Hepatocyte (in vitro differentiated cells): ENCODE data around the gene SGCA. TPM values are rescaled to one million over a fixed set of nuclear protein-coding genes. Genes with fewer than 3 reads are reported as not detected.

ENCODE experiments used
- DNase-seq: peaks from one replicate; pipeline ENCODE4 v3.0.0-alpha.2; 2016; ENCODE audit warnings: low spot score
- H2AFZ ChIP-seq: fragments of 200-600 bp; sonication (generic); 2 replicates; pipeline ENCODE4 v1.6.0; 2016; ENCODE audit warnings: antibody characterized with exemption, mild to moderate bottlenecking
- H3K27ac ChIP-seq: fragments of 200-600 bp; sonication (generic); 2 replicates; pipeline ENCODE4 v1.5.1; 2016; ENCODE audit warnings: mild to moderate bottlenecking
- H3K27me3 ChIP-seq: fragments of 200-600 bp; sonication (generic); 2 replicates; pipeline ENCODE4 v1.6.1; 2016
- H3K36me3 ChIP-seq: fragments of 200-600 bp; sonication (generic); replicated peaks from 2 replicates; pipeline ENCODE4 v1.5.1; 2016; ENCODE audit warnings: low read depth; ENCODE audit not compliant: insufficient read depth
- H3K4me1 ChIP-seq: fragments of 200-600 bp; sonication (generic); 2 replicates; pipeline ENCODE4 v1.5.1; 2016; ENCODE audit warnings: mild to moderate bottlenecking, moderate library complexity; ENCODE audit not compliant: insufficient read depth
- H3K4me2 ChIP-seq: fragments of 200-600 bp; sonication (generic); 2 replicates; pipeline ENCODE4 v1.6.0; 2016
- H3K4me3 ChIP-seq: fragments of 200-600 bp; sonication (generic); 2 replicates; pipeline ENCODE4 v1.5.1; 2016; ENCODE audit warnings: mild to moderate bottlenecking
- H3K79me2 ChIP-seq: fragments of 200-600 bp; sonication (generic); 2 replicates; pipeline ENCODE4 v1.6.0; 2017; ENCODE audit warnings: mild to moderate bottlenecking
- H3K9me2 ChIP-seq: fragments of 200-600 bp; sonication (generic); replicated peaks from 2 replicates; pipeline ENCODE4 v1.6.0; 2017; ENCODE audit warnings: mild to moderate bottlenecking; ENCODE audit not compliant: insufficient read depth
- H3K9me3 ChIP-seq: fragments of 200-600 bp; sonication (generic); 2 replicates; pipeline ENCODE4 v1.5.1; 2016; ENCODE audit warnings: low read depth, mild to moderate bottlenecking
- H4K20me1 ChIP-seq: fragments of 200-600 bp; sonication (generic); 2 replicates; pipeline ENCODE4 v1.6.0; 2016; ENCODE audit warnings: mild to moderate bottlenecking; ENCODE audit not compliant: insufficient read depth, poor library complexity, severe bottlenecking
- CTCF ChIP-seq: fragments of 200-600 bp; sonication (generic); IDR thresholded peaks from 2 replicates; pipeline ENCODE4 v1.5.1; 2016; ENCODE audit warnings: antibody characterized with exemption, mild to moderate bottlenecking; ENCODE audit not compliant: poor library complexity
- EZH2 ChIP-seq: fragments of 200-600 bp; sonication (generic); IDR thresholded peaks from 2 replicates; pipeline ENCODE4 v1.6.1; 2016; ENCODE audit warnings: antibody characterized with exemption, mild to moderate bottlenecking, borderline replicate concordance
- EZH2phosphoT487 ChIP-seq: fragments of 200-600 bp; sonication (generic); IDR thresholded peaks from one replicate; pipeline ENCODE4 v1.6.1; 2018; ENCODE audit warnings: antibody characterized with exemption, mild to moderate bottlenecking, low read depth, moderate library complexity; ENCODE audit not compliant: unreplicated experiment, severe bottlenecking
- WGBS: methylation state at CpG from one replicate; pipeline ENCODE4 v1.1.6; 2016; ENCODE audit warnings: low lambda C conversion rate; ENCODE audit errors: missing lambda C conversion rate; 5-methylcytosine and 5-hydroxymethylcytosine counted together
- polyA plus RNA-seq: library from polyadenylated mRNA; unstranded; fragments of >200 nt; fragmentation: Nextera tagmentation; extraction: Ambion mirVana; gene quantifications from 2 replicates; pipeline ENCODE4 v1.2.1, GENCODE V29; 2016
- total RNA-seq: library from RNA; depleted of rRNA; stranded (reverse); fragments of >200 nt; gene quantifications from 2 replicates; pipeline ENCODE4 v1.2.3, GENCODE V29; 2014

The SGCA gene
- total and polyA plus RNA-seq, 2 experiments from 2014 or later: 0.37 to 2.2 TPM

- no peak for DNase-seq
- Histone ChIP-seq H3K4me1 (peaks cover 6% of the 10 kb centered on the region), H3K9me3 (no peaks in the 10 kb centered on the region), H2AFZ (no peak overlapping the region), H3K27ac (no peak overlapping the region), H3K27me3 (no peaks in the 10 kb centered on the region), H3K9me2 (no peaks in the 10 kb centered on the region), H4K20me1 (peaks cover 4% of the 10 kb centered on the region), H3K4me3 (no peak overlapping the region), H3K4me2 (no peak overlapping the region), H3K36me3 (no peaks in the 10 kb centered on the region), H3K79me2 (no peaks in the 10 kb centered on the region)
- no peak for TF ChIP-seq EZH2
- TF ChIP-seq EZH2phosphoT487: no peak
- no peak for TF ChIP-seq CTCF
- 97% methylated on average over 11 of the region's 11 CpGs for WGBS
Measured at GRCh38 chr17:50136096-50136687, 29.6 kb upstream of the SGCA start.

- no peak overlapping the region for H3K4me2 ChIP-seq
- peaks cover 6% of the 10 kb centered on the region for H3K4me1 ChIP-seq
- H3K79me2 ChIP-seq: no peaks in the 10 kb centered on the region
- 98% methylated on average over 4 of the region's 4 CpGs for WGBS
- no peak for TF ChIP-seq EZH2phosphoT487
- no peak for TF ChIP-seq CTCF
- TF ChIP-seq EZH2: no peak
- no peak for DNase-seq
- H3K27ac ChIP-seq: no peak overlapping the region
- no peaks in the 10 kb centered on the region for H3K9me3 ChIP-seq
- no peaks in the 10 kb centered on the region for H3K27me3 ChIP-seq
- H3K9me2 ChIP-seq: no peaks in the 10 kb centered on the region
- H2AFZ ChIP-seq: no peak overlapping the region
- H3K36me3 ChIP-seq: no peaks in the 10 kb centered on the region
- H4K20me1 ChIP-seq: peaks cover 4% of the 10 kb centered on the region
- no peak overlapping the region for H3K4me3 ChIP-seq
Measured at GRCh38 chr17:50137042-50137441, 28.8 kb upstream of the SGCA start.

GRCh38 chr17:50139185-50139783, 26.5 kb upstream of the SGCA start:
- peaks cover 4% of the 10 kb centered on the region for H4K20me1 ChIP-seq

More at GRCh38 chr17:50139185-50139783, 26.5 kb upstream of the SGCA start:
- no peak for DNase-seq
- Histone ChIP-seq H3K79me2 (no peaks in the 10 kb centered on the region), H3K36me3 (no peaks in the 10 kb centered on the region), H3K27ac (no peak overlapping the region), H3K27me3 (no peaks in the 10 kb centered on the region), H3K9me2 (no peaks in the 10 kb centered on the region), H3K4me2 (no peak overlapping the region), H3K4me1 (no peaks in the 10 kb centered on the region), H3K4me3 (no peak overlapping the region), H2AFZ (no peak overlapping the region), H3K9me3 (no peaks in the 10 kb centered on the region)
- no peak for TF ChIP-seq EZH2
- no peak for TF ChIP-seq CTCF
- no peak for TF ChIP-seq EZH2phosphoT487
- 94% methylated on average over 15 of the region's 15 CpGs for WGBS
